ENCODE measurements around the gene LZTS2.
"Not testable (repeated sequence)": the region's sequence is repeated elsewhere in the genome, so short reads cannot be mapped to it uniquely, and the experiment has no call there.

Gene LZTS2

GRCh38 chr10:100999742-101000126 is at the start of gene LZTS2:
TSS of gene LZTS2 (plus strand) at chr10:100999808. CDS start at chr10:101002539, 2,731 bp downstream.
- no peak for DNase-seq

GRCh38 chr10:100960251-100960650 is 39.4 kb upstream of the LZTS2 start:
- DNase-seq = no peak

GRCh38 chr10:100962351-100963080 is 37.1 kb upstream of the LZTS2 start:
- DNase-seq = no peak

GRCh38 chr10:100963826-100964225 is 35.8 kb upstream of the LZTS2 start:
- no peak for DNase-seq

GRCh38 chr10:100965820-100966219 is 33.8 kb upstream of the LZTS2 start:
- no peak for DNase-seq

- DNase-seq = no peak
Observed at GRCh38 chr10:100966887-100967286, 32.7 kb upstream of the LZTS2 start.

- no peak for DNase-seq
Observed at GRCh38 chr10:100967332-100967731, 32.3 kb upstream of the LZTS2 start.

GRCh38 chr10:100968062-100968736 is 31.4 kb upstream of the LZTS2 start:
- no peak for DNase-seq

- no peak for DNase-seq
Observed at GRCh38 chr10:100968863-100969186, 30.8 kb upstream of the LZTS2 start.

- DNase-seq = no peak
Observed at GRCh38 chr10:100969187-100970075, 30.2 kb upstream of the LZTS2 start, which contains the start of gene SEMA4G. TSS of gene SEMA4G (plus strand) at chr10:100969504. CDS start at chr10:100972913, 3,409 bp downstream.

- no peak for DNase-seq
Observed at GRCh38 chr10:100970076-100970913, 29.3 kb upstream of the LZTS2 start.

GRCh38 chr10:100970914-100971811 is 28.4 kb upstream of the LZTS2 start:
- no peak for DNase-seq

GRCh38 chr10:100972115-100972903 is 27.3 kb upstream of the LZTS2 start:
- no peak for DNase-seq

- no peak for DNase-seq
Observed at GRCh38 chr10:100972904-100973535, 26.6 kb upstream of the LZTS2 start.

GRCh38 chr10:100975397-100975796 is 24.2 kb upstream of the LZTS2 start:
- DNase-seq = not testable (repeated sequence)

GRCh38 chr10:100976906-100977305 is 22.7 kb upstream of the LZTS2 start:
- no peak for DNase-seq

- DNase-seq = no peak
Observed at GRCh38 chr10:100977436-100977835, 22.2 kb upstream of the LZTS2 start.

GRCh38 chr10:100978121-100978900 is 21.3 kb upstream of the LZTS2 start:
- DNase-seq = no peak

- no peak for DNase-seq
Observed at GRCh38 chr10:100978901-100979195, 20.8 kb upstream of the LZTS2 start.
